Trophoblast cell (in vitro differentiated cells and primary cell): ENCODE data around the gene NADK.
"Not testable (repeated sequence)": the region's sequence is repeated elsewhere in the genome, so short reads cannot be mapped to it uniquely, and the experiment has no call there.

Source experiments
- DNase-seq, 2 donors: peaks; one replicate each; pipeline ENCODE4 v3.0.0-alpha.2; 2016
- H2AFZ ChIP-seq: 2 replicates; pipeline ENCODE4 v1.6.1; 2013; ENCODE audit warnings: low read length, moderate library complexity, mild to moderate bottlenecking; ENCODE audit not compliant: insufficient read depth, poor library complexity
- H2AK5ac ChIP-seq: 2 replicates; pipeline ENCODE4 v1.6.1; 2013; ENCODE audit warnings: mild to moderate bottlenecking, low read length
- H2BK120ac ChIP-seq: 2 replicates; pipeline ENCODE4 v1.6.1; 2013; ENCODE audit warnings: low read length, mild to moderate bottlenecking, moderate library complexity; ENCODE audit not compliant: insufficient read depth, poor library complexity
- H2BK12ac ChIP-seq: 2 replicates; pipeline ENCODE4 v1.6.1; 2013; ENCODE audit warnings: mild to moderate bottlenecking, low read length, moderate library complexity
- H2BK5ac ChIP-seq: 2 replicates; pipeline ENCODE4 v1.6.1; 2013; ENCODE audit warnings: low read length, low read depth, moderate library complexity, mild to moderate bottlenecking; ENCODE audit not compliant: poor library complexity
- H3K14ac ChIP-seq: 2 replicates; pipeline ENCODE4 v1.6.1; 2013; ENCODE audit warnings: mild to moderate bottlenecking, low read length
- H3K18ac ChIP-seq: 2 replicates; pipeline ENCODE4 v1.6.1; 2013; ENCODE audit warnings: mild to moderate bottlenecking, low read length
- H3K23ac ChIP-seq: 2 replicates; pipeline ENCODE4 v1.6.1; 2013; ENCODE audit warnings: low read length
- H3K27ac ChIP-seq: 2 replicates; pipeline ENCODE4 v1.5.1; 2013; ENCODE audit warnings: low read depth, mild to moderate bottlenecking, inconsistent platforms, low read length, moderate library complexity
- H3K27me3 ChIP-seq: 2 replicates; pipeline ENCODE4 v1.6.1; 2013; ENCODE audit warnings: inconsistent platforms, mild to moderate bottlenecking, low read length, moderate library complexity; ENCODE audit not compliant: insufficient read depth
- H3K36me3 ChIP-seq, 2 experiments: 1 replicate in 1 of 2; 2 replicates in 1 of 2; pipeline ENCODE4 v1.6.1; 2013; ENCODE audit warnings: low read length in 2 of 2, mild to moderate bottlenecking in 2 of 2, moderate library complexity in 1 of 2; ENCODE audit not compliant: insufficient read depth in 2 of 2, control insufficient read depth in 1 of 2
- H3K4ac ChIP-seq: 2 replicates; pipeline ENCODE4 v1.6.1; 2013; ENCODE audit warnings: low read depth, mild to moderate bottlenecking, low read length, moderate library complexity
- H3K4me1 ChIP-seq, 2 experiments: 1 replicate in 1 of 2; 2 replicates in 1 of 2; pipeline ENCODE4 v1.6.1; 2013; ENCODE audit warnings: low read length in 2 of 2, mild to moderate bottlenecking in 2 of 2, moderate library complexity in 1 of 2; ENCODE audit not compliant: insufficient read depth in 2 of 2, control insufficient read depth in 1 of 2
- H3K4me2 ChIP-seq: 2 replicates; pipeline ENCODE4 v1.6.1; 2013; ENCODE audit warnings: inconsistent platforms, mild to moderate bottlenecking, low read length, moderate library complexity
- H3K4me3 ChIP-seq: 2 replicates; pipeline ENCODE4 v1.5.1; 2013; ENCODE audit warnings: mild to moderate bottlenecking, low read depth, low read length, inconsistent platforms
- H3K79me1 ChIP-seq: one replicate; pipeline ENCODE4 v1.6.1; 2013; ENCODE audit warnings: low read length
- H3K79me2 ChIP-seq: 2 replicates; pipeline ENCODE4 v1.6.1; 2013; ENCODE audit warnings: low read length, mild to moderate bottlenecking; ENCODE audit not compliant: control insufficient read depth, insufficient read depth, poor library complexity
- H3K9ac ChIP-seq: 2 replicates; pipeline ENCODE4 v1.6.1; 2013; ENCODE audit warnings: mild to moderate bottlenecking, low read length
- H3K9me3 ChIP-seq: 2 replicates; pipeline ENCODE4 v1.6.1; 2013; ENCODE audit warnings: low read depth, mild to moderate bottlenecking, control low read depth, inconsistent platforms, low read length; ENCODE audit not compliant: insufficient read depth
- H4K12ac ChIP-seq: 2 replicates; pipeline ENCODE4 v1.6.1; 2013; ENCODE audit warnings: low read depth, mild to moderate bottlenecking, low read length, moderate library complexity
- H4K8ac ChIP-seq: 2 replicates; pipeline ENCODE4 v1.6.1; 2013; ENCODE audit warnings: low read depth, mild to moderate bottlenecking, low read length, moderate library complexity
- H4K91ac ChIP-seq: one replicate; pipeline ENCODE4 v1.6.1; 2013; ENCODE audit warnings: low read depth, mild to moderate bottlenecking, low read length, moderate library complexity
- WGBS: extraction: QIAGEN DNeasy Blood & Tissue Kit; methylation state at CpG from one replicate; pipeline ENCODE4 v1.1.7; 2013; ENCODE audit warnings: missing lambda C conversion rate; ENCODE audit not compliant: insufficient read length, insufficient coverage; ENCODE audit errors: extremely low coverage; 5-methylcytosine and 5-hydroxymethylcytosine counted together

The NADK gene

GRCh38 chr1:1705623-1706022 lies 72.6 kb downstream of the NADK start:
- no CpG with 5 or more reads among the region's 10 CpGs for WGBS

GRCh38 chr1:1704284-1704957 lies 73.8 kb downstream of the NADK start:
- not testable (repeated sequence) for H2BK120ac ChIP-seq, H3K9ac ChIP-seq, H3K14ac ChIP-seq, H3K4me3 ChIP-seq, H3K4me1 ChIP-seq, H2BK12ac ChIP-seq, H4K8ac ChIP-seq, H2BK5ac ChIP-seq, H3K79me1 ChIP-seq, H3K23ac ChIP-seq, H3K4ac ChIP-seq, H4K12ac ChIP-seq, H4K91ac ChIP-seq, H3K27ac ChIP-seq, H3K9me3 ChIP-seq, H3K27me3 ChIP-seq, H3K18ac ChIP-seq, DNase-seq, H3K4me2 ChIP-seq, H2AFZ ChIP-seq, H3K79me2 ChIP-seq, H2AK5ac ChIP-seq
- peaks cover 19 to 34% of the 10 kb centered on the region in 2 experiments for H3K36me3 ChIP-seq
- no CpG with 5 or more reads among the region's 27 CpGs for WGBS

More at GRCh38 chr1:1705623-1706022, 72.6 kb downstream of the NADK start:
- H3K18ac ChIP-seq, H3K4me1 ChIP-seq, H2BK5ac ChIP-seq, H2AK5ac ChIP-seq, H3K4ac ChIP-seq, H3K27me3 ChIP-seq, H4K12ac ChIP-seq, H3K27ac ChIP-seq, H4K8ac ChIP-seq, H3K4me3 ChIP-seq, H3K14ac ChIP-seq, H2BK120ac ChIP-seq, H3K9ac ChIP-seq, H3K9me3 ChIP-seq, H2AFZ ChIP-seq, H3K23ac ChIP-seq, H3K79me2 ChIP-seq, H4K91ac ChIP-seq, H3K79me1 ChIP-seq, H3K4me2 ChIP-seq, DNase-seq, H2BK12ac ChIP-seq: not testable (repeated sequence)
- peaks cover 19 to 34% of the 10 kb centered on the region in 2 experiments for H3K36me3 ChIP-seq

- H3K9ac ChIP-seq: no peak overlapping the region
- no CpG with 5 or more reads among the region's 22 CpGs for WGBS
- no peak overlapping the region for H3K23ac ChIP-seq
- no peaks in the 10 kb centered on the region for H3K79me2 ChIP-seq
- no peak for DNase-seq
- H3K27me3 ChIP-seq: no peaks in the 10 kb centered on the region
- H3K4me3 ChIP-seq: no peak overlapping the region
- no peaks in the 10 kb centered on the region for H3K9me3 ChIP-seq
- no peak overlapping the region for H3K14ac ChIP-seq
- H4K91ac ChIP-seq: no peak overlapping the region
- no peak overlapping the region for H2AK5ac ChIP-seq
- no peaks in the 10 kb centered on the region for H3K79me1 ChIP-seq
- H3K4ac ChIP-seq: no peak overlapping the region
- no peaks in the 10 kb centered on the region for H3K4me1 ChIP-seq
- no peak overlapping the region for H4K8ac ChIP-seq
- H2BK5ac ChIP-seq: no peak overlapping the region
- no peak overlapping the region for H2BK120ac ChIP-seq
- no peak overlapping the region for H3K18ac ChIP-seq
- no peak overlapping the region for H3K4me2 ChIP-seq
- H4K12ac ChIP-seq: peak overlapping the region; percentile 43
- no peak overlapping the region for H2AFZ ChIP-seq
- peaks cover 19 to 34% of the 10 kb centered on the region in 2 experiments for H3K36me3 ChIP-seq
- H3K27ac ChIP-seq: no peak overlapping the region
- H2BK12ac ChIP-seq: no peak overlapping the region
Measured at GRCh38 chr1:1703796-1704195, 74.5 kb downstream of the NADK start.

GRCh38 chr1:1702506-1702905 lies 75.8 kb downstream of the NADK start:
- not testable (repeated sequence) for H3K79me2 ChIP-seq, H3K9me3 ChIP-seq, H3K4me3 ChIP-seq, H2BK120ac ChIP-seq, H3K79me1 ChIP-seq, H3K18ac ChIP-seq, H3K23ac ChIP-seq, H3K27ac ChIP-seq, H2BK12ac ChIP-seq, H2BK5ac ChIP-seq, H4K91ac ChIP-seq, H2AFZ ChIP-seq, H2AK5ac ChIP-seq, DNase-seq, H4K8ac ChIP-seq, H3K14ac ChIP-seq, H4K12ac ChIP-seq, H3K4me1 ChIP-seq, H3K27me3 ChIP-seq, H3K9ac ChIP-seq, H3K4me2 ChIP-seq, H3K4ac ChIP-seq
- peaks cover 19 to 30% of the 10 kb centered on the region in 2 experiments for H3K36me3 ChIP-seq
- no CpG with 5 or more reads among the region's 18 CpGs for WGBS
